Measurements from ENCODE around the gene FAM163B. TPM values are rescaled to one million over a fixed set of nuclear protein-coding genes. Genes with fewer than 3 reads are reported as not detected.

The FAM163B gene
- total RNA-seq, 2 donors from 2014 or later: not detected

DNA sequence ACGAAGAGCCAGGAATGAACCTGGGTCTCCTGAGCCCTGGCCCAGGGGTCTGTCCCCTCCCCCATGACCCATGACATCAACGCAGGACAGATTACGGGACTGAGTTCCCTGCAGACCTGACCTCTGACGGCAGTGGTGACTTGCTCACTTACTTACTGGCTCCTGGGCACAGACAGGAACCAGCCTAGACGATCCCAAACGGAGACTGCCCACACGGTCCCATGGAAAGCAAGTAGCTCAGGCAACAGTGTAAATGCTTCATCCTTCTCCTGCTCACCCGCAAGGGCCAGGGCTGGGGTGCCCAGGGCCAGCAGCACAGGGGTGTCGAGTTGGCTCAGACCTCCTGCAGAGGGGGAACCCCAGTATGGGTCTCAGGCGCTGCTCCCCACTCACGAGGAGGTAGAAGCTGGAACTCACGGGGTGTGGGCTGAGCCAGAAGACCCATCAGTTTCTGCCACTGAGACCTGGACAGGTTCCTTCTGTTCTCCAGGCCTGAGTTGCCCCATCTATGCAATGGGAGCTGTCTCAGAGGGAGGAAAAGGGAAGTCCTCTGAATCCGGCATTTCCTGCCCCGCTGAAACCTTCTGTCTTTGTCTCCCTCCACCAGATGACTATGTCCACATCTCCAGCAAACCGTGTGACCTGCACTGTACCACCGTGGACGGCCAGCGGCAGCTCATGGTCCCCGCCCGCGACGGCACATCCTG, 69.0 kb downstream of the FAM163B start:
- 81 to 86% methylated on average over 11 to 22 of the region's 22 CpGs for WGBS, 2 experiments (ENCODE audit: insufficient coverage in 1 of 2, insufficient read length in 1 of 2)
- Mint-ChIP-seq H3K4me1 (peaks cover 4% of the 10 kb centered on the region), H3K9me3 (no peaks in the 10 kb centered on the region), H3K27ac (no peak overlapping the region), H3K27me3 (ENCODE audit: insufficient read depth) (peaks cover 7% of the 10 kb centered on the region), H3K36me3 (ENCODE audit: low read depth) (no peaks in the 10 kb centered on the region), H3K4me3 (no peak overlapping the region)
- H3K9me3 ChIP-seq (ENCODE audit: control insufficient read depth, low read length): no peaks in the 10 kb centered on the region
- H3K36me3 ChIP-seq (ENCODE audit: control insufficient read depth, insufficient read depth, low read length): no peaks in the 10 kb centered on the region
- no peak for TF ChIP-seq CTCF (conservative IDR thresholded peaks at IDR 0.05)
- no peak overlapping the region for H3K9ac ChIP-seq (ENCODE audit: extremely low read depth, low read length, poor library complexity, severe bottlenecking)
- H3K4me1 ChIP-seq (ENCODE audit: control insufficient read depth, insufficient read depth, low read length): no peaks in the 10 kb centered on the region
- no peak overlapping the region for H3K27ac ChIP-seq (ENCODE audit: low read depth, low read length)
- no peak overlapping the region for H3K4me3 ChIP-seq (ENCODE audit: low read length)
- no peak for DNase-seq
- H3K27me3 ChIP-seq (ENCODE audit: control insufficient read depth, insufficient read depth, low read length, poor library complexity, severe bottlenecking): no peaks in the 10 kb centered on the region

DNA sequence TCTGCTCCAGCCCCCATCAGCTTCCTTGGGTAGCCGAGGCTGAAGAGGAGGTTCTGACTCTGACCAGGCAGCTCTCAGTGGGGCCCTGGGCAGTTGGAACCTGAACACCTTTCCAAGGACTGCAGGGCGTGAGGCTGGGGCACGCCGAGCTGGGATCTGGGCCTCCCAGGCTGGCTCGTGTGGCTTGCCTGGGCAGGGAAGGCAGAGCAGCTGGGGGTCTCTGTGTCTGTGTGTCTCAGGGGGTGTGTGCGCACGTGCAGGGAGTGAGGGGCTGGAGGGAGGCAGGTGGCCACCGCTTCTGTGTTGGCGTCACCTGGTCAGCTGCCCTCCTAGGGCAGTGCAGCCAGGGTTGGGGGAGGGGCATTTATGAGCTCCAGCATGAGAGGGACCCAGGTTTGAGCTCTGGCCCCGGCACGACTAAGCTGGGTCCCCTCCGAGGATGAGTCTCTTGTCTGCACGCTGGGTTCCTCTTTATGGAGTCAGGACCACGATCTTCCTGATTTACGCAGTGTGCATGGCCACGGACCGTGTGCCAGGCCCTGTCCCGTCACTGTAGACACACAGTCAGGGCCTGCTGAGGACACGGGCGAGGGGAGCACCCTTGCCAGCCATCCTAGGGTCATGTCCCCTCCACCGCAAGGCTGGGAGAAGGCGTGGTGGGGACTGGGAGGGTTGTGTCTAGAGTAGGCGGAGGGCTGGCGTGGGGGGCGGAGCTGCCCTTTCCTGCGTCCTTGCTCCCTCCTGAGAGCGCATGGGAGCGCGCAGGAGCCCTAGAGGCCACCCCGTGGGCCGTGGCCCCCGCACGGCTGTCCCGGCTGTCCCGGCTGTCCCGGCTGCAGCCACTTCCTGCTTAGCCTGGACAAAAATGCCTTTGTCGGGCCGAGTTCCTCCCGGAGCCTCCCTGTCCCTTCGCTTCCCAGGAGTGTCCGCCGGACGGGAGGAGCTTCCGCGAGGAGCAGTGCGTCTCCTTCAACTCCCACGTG, 70.0 kb downstream of the FAM163B start:
- H3K4me1 Mint-ChIP-seq: peaks cover 4% of the 10 kb centered on the region
- DNase-seq: no peak
- no peaks in the 10 kb centered on the region for H3K36me3 ChIP-seq (ENCODE audit: control insufficient read depth, insufficient read depth, low read length)
- no peaks in the 10 kb centered on the region for H3K4me1 ChIP-seq (ENCODE audit: control insufficient read depth, insufficient read depth, low read length)
- H3K4me3 Mint-ChIP-seq: no peak overlapping the region
- H3K9me3 Mint-ChIP-seq: no peaks in the 10 kb centered on the region
- no peak overlapping the region for H3K27ac ChIP-seq (ENCODE audit: low read depth, low read length)
- no peaks in the 10 kb centered on the region for H3K36me3 Mint-ChIP-seq (ENCODE audit: low read depth)
- H3K9ac ChIP-seq (ENCODE audit: extremely low read depth, low read length, poor library complexity, severe bottlenecking): no peak overlapping the region
- H3K27ac Mint-ChIP-seq: peak overlapping the region; percentile 71
- no peak for TF ChIP-seq CTCF (conservative IDR thresholded peaks at IDR 0.05)
- H3K4me3 ChIP-seq (ENCODE audit: low read length): no peak overlapping the region
- H3K27me3 Mint-ChIP-seq (ENCODE audit: insufficient read depth): peaks cover 9% of the 10 kb centered on the region
- H3K9me3 ChIP-seq (ENCODE audit: control insufficient read depth, low read length): no peaks in the 10 kb centered on the region
- 79 to 88% methylated on average over 36 to 47 of the region's 47 CpGs for WGBS, 2 experiments (ENCODE audit: insufficient coverage in 1 of 2, insufficient read length in 1 of 2)
- peaks cover 1% of the 10 kb centered on the region for H3K27me3 ChIP-seq (ENCODE audit: control insufficient read depth, insufficient read depth, low read length, poor library complexity, severe bottlenecking)

- Mint-ChIP-seq H3K27ac (no peak overlapping the region), H3K36me3 (ENCODE audit: low read depth) (no peaks in the 10 kb centered on the region), H3K4me3 (no peak overlapping the region), H3K9me3 (no peaks in the 10 kb centered on the region), H3K4me1 (peaks cover 4% of the 10 kb centered on the region), H3K27me3 (ENCODE audit: insufficient read depth) (peaks cover 13% of the 10 kb centered on the region)
- no peak for TF ChIP-seq CTCF (conservative IDR thresholded peaks at IDR 0.05)
- 92 to 95% methylated on average over 12 to 14 of the region's 14 CpGs for WGBS, 2 experiments (ENCODE audit: insufficient coverage in 1 of 2, insufficient read length in 1 of 2)
- H3K9me3 ChIP-seq (ENCODE audit: control insufficient read depth, low read length): no peaks in the 10 kb centered on the region
- peaks cover 11% of the 10 kb centered on the region for H3K27me3 ChIP-seq (ENCODE audit: control insufficient read depth, insufficient read depth, low read length, poor library complexity, severe bottlenecking)
- no peak for DNase-seq
- no peak overlapping the region for H3K27ac ChIP-seq (ENCODE audit: low read depth, low read length)
- H3K4me1 ChIP-seq (ENCODE audit: control insufficient read depth, insufficient read depth, low read length): no peaks in the 10 kb centered on the region
- no peak overlapping the region for H3K9ac ChIP-seq (ENCODE audit: extremely low read depth, low read length, poor library complexity, severe bottlenecking)
- no peaks in the 10 kb centered on the region for H3K36me3 ChIP-seq (ENCODE audit: control insufficient read depth, insufficient read depth, low read length)
- H3K4me3 ChIP-seq (ENCODE audit: low read length): no peak overlapping the region
Observed at GRCh38 chr9:133538176-133538575, 71.0 kb downstream of the FAM163B start.

Data from endodermal cell (in vitro differentiated cells).